Measurements from ENCODE around the gene FAM184B. TPM values are rescaled to one million over a fixed set of nuclear protein-coding genes. Genes with fewer than 3 reads are reported as not detected.

The FAM184B gene
- total and polyA plus RNA-seq, 2 experiments from 2014 or later, result 0.11 to 0.49 TPM

DNA sequence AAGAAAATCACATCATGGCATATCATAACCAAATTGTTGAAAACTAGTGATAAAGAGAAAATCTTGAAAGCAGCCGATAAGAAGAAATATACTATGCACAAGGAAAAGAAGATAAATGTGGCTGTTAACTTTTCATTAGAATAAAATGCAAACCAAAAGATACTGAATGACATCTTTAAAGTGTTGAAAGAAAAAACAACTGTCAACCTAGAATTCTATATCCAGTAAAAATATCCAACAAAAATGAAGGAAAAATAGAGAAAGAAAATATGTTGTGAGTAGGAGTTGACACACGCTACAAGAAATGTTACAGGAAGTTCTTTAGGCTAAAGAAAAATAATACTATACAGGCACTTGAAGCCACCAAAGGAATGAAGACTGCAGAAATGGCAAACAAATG is 82.0 kb downstream of the FAM184B start (continued):
- TF ChIP-seq, protein P1, sequence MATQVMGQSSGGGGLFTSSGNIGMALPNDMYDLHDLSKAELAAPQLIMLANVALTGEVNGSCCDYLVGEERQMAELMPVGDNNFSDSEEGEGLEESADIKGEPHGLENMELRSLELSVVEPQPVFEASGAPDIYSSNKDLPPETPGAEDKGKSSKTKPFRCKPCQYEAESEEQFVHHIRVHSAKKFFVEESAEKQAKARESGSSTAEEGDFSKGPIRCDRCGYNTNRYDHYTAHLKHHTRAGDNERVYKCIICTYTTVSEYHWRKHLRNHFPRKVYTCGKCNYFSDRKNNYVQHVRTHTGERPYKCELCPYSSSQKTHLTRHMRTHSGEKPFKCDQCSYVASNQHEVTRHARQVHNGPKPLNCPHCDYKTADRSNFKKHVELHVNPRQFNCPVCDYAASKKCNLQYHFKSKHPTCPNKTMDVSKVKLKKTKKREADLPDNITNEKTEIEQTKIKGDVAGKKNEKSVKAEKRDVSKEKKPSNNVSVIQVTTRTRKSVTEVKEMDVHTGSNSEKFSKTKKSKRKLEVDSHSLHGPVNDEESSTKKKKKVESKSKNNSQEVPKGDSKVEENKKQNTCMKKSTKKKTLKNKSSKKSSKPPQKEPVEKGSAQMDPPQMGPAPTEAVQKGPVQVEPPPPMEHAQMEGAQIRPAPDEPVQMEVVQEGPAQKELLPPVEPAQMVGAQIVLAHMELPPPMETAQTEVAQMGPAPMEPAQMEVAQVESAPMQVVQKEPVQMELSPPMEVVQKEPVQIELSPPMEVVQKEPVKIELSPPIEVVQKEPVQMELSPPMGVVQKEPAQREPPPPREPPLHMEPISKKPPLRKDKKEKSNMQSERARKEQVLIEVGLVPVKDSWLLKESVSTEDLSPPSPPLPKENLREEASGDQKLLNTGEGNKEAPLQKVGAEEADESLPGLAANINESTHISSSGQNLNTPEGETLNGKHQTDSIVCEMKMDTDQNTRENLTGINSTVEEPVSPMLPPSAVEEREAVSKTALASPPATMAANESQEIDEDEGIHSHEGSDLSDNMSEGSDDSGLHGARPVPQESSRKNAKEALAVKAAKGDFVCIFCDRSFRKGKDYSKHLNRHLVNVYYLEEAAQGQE (IDR thresholded peaks at IDR 0.05; ENCODE audit: unreplicated experiment), result no peak

DNA sequence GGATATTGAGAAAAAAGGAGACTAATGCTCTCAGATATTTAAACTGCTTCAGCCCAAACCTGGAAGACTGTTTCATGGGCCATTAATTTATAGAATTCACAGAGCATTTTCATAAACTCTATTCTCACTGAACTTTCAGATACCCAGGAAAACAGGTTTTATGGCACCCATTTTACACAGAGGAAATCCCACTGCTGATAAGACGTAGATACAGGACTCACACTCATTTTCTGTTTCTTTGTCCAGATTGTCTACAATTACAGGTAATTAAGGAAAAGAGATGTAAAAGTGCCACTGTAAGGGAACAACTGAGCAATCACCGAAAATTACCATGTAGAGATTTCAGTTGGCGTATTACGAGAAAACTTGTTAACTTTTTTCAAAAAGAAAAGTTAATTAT is 83.3 kb downstream of the FAM184B start:
- ATAC-seq, result no peak
- no peak overlapping the region for H3K27ac ChIP-seq (ENCODE audit: low read depth)
- DNase-seq (ENCODE audit: low spot score), result no peak
- TF ChIP-seq EZH2phosphoT487 (IDR thresholded peaks at IDR 0.05; ENCODE audit: unreplicated experiment), result no peak
- TF ChIP-seq, protein P2, sequence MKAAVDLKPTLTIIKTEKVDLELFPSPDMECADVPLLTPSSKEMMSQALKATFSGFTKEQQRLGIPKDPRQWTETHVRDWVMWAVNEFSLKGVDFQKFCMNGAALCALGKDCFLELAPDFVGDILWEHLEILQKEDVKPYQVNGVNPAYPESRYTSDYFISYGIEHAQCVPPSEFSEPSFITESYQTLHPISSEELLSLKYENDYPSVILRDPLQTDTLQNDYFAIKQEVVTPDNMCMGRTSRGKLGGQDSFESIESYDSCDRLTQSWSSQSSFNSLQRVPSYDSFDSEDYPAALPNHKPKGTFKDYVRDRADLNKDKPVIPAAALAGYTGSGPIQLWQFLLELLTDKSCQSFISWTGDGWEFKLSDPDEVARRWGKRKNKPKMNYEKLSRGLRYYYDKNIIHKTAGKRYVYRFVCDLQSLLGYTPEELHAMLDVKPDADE (IDR thresholded peaks at IDR 0.05), result no peak
- TF ChIP-seq JUNB (IDR thresholded peaks at IDR 0.05; ENCODE audit: unreplicated experiment), result no peak
- TF ChIP-seq, protein P3, sequence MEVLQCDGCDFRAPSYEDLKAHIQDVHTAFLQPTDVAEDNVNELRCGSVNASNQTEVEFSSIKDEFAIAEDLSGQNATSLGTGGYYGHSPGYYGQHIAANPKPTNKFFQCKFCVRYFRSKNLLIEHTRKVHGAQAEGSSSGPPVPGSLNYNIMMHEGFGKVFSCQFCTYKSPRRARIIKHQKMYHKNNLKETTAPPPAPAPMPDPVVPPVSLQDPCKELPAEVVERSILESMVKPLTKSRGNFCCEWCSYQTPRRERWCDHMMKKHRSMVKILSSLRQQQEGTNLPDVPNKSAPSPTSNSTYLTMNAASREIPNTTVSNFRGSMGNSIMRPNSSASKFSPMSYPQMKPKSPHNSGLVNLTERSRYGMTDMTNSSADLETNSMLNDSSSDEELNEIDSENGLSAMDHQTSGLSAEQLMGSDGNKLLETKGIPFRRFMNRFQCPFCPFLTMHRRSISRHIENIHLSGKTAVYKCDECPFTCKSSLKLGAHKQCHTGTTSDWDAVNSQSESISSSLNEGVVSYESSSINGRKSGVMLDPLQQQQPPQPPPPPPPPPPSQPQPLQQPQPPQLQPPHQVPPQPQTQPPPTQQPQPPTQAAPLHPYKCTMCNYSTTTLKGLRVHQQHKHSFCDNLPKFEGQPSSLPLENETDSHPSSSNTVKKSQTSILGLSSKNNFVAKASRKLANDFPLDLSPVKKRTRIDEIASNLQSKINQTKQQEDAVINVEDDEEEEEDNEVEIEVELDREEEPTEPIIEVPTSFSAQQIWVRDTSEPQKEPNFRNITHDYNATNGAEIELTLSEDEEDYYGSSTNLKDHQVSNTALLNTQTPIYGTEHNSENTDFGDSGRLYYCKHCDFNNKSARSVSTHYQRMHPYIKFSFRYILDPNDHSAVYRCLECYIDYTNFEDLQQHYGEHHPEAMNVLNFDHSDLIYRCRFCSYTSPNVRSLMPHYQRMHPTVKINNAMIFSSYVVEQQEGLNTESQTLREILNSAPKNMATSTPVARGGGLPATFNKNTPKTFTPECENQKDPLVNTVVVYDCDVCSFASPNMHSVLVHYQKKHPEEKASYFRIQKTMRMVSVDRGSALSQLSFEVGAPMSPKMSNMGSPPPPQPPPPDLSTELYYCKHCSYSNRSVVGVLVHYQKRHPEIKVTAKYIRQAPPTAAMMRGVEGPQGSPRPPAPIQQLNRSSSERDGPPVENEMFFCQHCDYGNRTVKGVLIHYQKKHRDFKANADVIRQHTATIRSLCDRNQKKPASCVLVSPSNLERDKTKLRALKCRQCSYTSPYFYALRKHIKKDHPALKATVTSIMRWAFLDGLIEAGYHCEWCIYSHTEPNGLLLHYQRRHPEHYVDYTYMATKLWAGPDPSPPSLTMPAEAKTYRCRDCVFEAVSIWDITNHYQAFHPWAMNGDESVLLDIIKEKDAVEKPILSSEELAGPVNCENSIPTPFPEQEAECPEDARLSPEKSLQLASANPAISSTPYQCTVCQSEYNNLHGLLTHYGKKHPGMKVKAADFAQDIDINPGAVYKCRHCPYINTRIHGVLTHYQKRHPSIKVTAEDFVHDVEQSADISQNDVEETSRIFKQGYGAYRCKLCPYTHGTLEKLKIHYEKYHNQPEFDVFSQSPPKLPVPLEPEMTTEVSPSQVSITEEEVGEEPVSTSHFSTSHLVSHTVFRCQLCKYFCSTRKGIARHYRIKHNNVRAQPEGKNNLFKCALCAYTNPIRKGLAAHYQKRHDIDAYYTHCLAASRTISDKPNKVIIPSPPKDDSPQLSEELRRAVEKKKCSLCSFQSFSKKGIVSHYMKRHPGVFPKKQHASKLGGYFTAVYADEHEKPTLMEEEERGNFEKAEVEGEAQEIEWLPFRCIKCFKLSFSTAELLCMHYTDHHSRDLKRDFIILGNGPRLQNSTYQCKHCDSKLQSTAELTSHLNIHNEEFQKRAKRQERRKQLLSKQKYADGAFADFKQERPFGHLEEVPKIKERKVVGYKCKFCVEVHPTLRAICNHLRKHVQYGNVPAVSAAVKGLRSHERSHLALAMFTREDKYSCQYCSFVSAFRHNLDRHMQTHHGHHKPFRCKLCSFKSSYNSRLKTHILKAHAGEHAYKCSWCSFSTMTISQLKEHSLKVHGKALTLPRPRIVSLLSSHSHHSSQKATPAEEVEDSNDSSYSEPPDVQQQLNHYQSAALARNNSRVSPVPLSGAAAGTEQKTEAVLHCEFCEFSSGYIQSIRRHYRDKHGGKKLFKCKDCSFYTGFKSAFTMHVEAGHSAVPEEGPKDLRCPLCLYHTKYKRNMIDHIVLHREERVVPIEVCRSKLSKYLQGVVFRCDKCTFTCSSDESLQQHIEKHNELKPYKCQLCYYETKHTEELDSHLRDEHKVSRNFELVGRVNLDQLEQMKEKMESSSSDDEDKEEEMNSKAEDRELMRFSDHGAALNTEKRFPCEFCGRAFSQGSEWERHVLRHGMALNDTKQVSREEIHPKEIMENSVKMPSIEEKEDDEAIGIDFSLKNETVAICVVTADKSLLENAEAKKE (CRISPR knock-in tag; IDR thresholded peaks at IDR 0.05), result no peak
- TF ChIP-seq NANOG (IDR thresholded peaks at IDR 0.05; ENCODE audit: borderline replicate concordance), result no peak
- H3K79me2 ChIP-seq (replicated peaks; ENCODE audit: insufficient read depth), result no peaks in the 10 kb centered on the region
- H3K27ac Mint-ChIP-seq, result no peak overlapping the region
- H3K9me2 ChIP-seq (ENCODE audit: insufficient read depth), result no peaks in the 10 kb centered on the region
- no peaks in the 10 kb centered on the region for H3K4me1 Mint-ChIP-seq
- no peaks in the 10 kb centered on the region for H3K36me3 ChIP-seq (ENCODE audit: insufficient read depth)
- no peaks in the 10 kb centered on the region for H3K27me3 ChIP-seq (ENCODE audit: insufficient read depth)
- no peak overlapping the region for H2AFZ ChIP-seq
- no peaks in the 10 kb centered on the region for H3K36me3 Mint-ChIP-seq (ENCODE audit: low read depth)
- H3K9me3 Mint-ChIP-seq, result peaks cover 5% of the 10 kb centered on the region; the same call in 2 of the 3 replicates
- no peaks in the 10 kb centered on the region for H3F3A ChIP-seq (replicated peaks; ENCODE audit: low read depth)
- H4K20me1 ChIP-seq (replicated peaks; ENCODE audit: insufficient read depth), result no peaks in the 10 kb centered on the region
- H3K4me2 ChIP-seq, result no peak overlapping the region
- no peak overlapping the region for H3K4me3 Mint-ChIP-seq
- H3K4me1 ChIP-seq (ENCODE audit: insufficient read depth), result no peaks in the 10 kb centered on the region
- H3K27me3 Mint-ChIP-seq (ENCODE audit: insufficient read depth, low read depth, poor library complexity), result no peaks in the 10 kb centered on the region
- H3K4me3 ChIP-seq, result no peak overlapping the region

Measured in GM23338 (cell line).